Glutamatergic neuron (in vitro differentiated cells): ENCODE measurements around the gene MRC2. TPM values are rescaled to one million over a fixed set of nuclear protein-coding genes. Genes with fewer than 3 reads are reported as not detected.

ENCODE experiments used
- DNase-seq: peaks from one replicate; pipeline ENCODE4 v3.0.0; 2022
- H3K27ac Mint-ChIP-seq: one replicate; pipeline ENCODE4 v1.8.0; 2020; ENCODE audit warnings: mild to moderate bottlenecking, mixed read lengths, inconsistent platforms; ENCODE audit not compliant: unreplicated experiment
- H3K27me3 Mint-ChIP-seq: one replicate; pipeline ENCODE4 v1.8.0; 2020; ENCODE audit warnings: mild to moderate bottlenecking, moderate library complexity, mixed read lengths, inconsistent platforms; ENCODE audit not compliant: unreplicated experiment
- H3K36me3 Mint-ChIP-seq: one replicate; pipeline ENCODE4 v1.8.0; 2020; ENCODE audit warnings: mild to moderate bottlenecking, mixed read lengths, inconsistent platforms; ENCODE audit not compliant: unreplicated experiment
- H3K4me1 Mint-ChIP-seq: one replicate; pipeline ENCODE4 v1.8.0; 2020; ENCODE audit warnings: mild to moderate bottlenecking, low read depth, mixed read lengths, inconsistent platforms; ENCODE audit not compliant: unreplicated experiment
- H3K4me3 Mint-ChIP-seq: one replicate; pipeline ENCODE4 v1.8.0; 2020; ENCODE audit warnings: mild to moderate bottlenecking, mixed read lengths, inconsistent platforms; ENCODE audit not compliant: unreplicated experiment
- H3K9me3 Mint-ChIP-seq: one replicate; pipeline ENCODE4 v1.8.0; 2020; ENCODE audit warnings: mild to moderate bottlenecking, moderate library complexity, mixed read lengths, inconsistent platforms; ENCODE audit not compliant: unreplicated experiment
- CTCF ChIP-seq: fragments of 200-600 bp; sonication (generic); IDR thresholded peaks from one replicate; pipeline ENCODE4 v1.5.0; 2021; ENCODE audit not compliant: partially characterized antibody, unreplicated experiment
- total RNA-seq: library from RNA; stranded (reverse); fragmentation: NEBNext Ultra II Directional; extraction: Animal tissue kit (Norgen Biotek cat#: 25700); gene quantifications from one replicate; pipeline ENCODE4 v1.2.1, GENCODE V29; 2021; ENCODE audit not compliant: unreplicated experiment

The MRC2 gene
- total RNA-seq, 1 donor from 2014 or later = 24.0 TPM

- Mint-ChIP-seq H3K36me3 (no peaks in the 10 kb centered on the region), H3K4me1 (peaks cover 11% of the 10 kb centered on the region), H3K9me3 (peaks cover 2% of the 10 kb centered on the region), H3K27ac (peak overlapping the region; percentile 34), H3K4me3 (no peak overlapping the region), H3K27me3 (peaks cover 4% of the 10 kb centered on the region)
- no peak for TF ChIP-seq CTCF
- no peak for DNase-seq
Observed at GRCh38 chr17:62668091-62668804, 40.8 kb downstream of the MRC2 start.

- H3K36me3 Mint-ChIP-seq = no peaks in the 10 kb centered on the region
Observed at GRCh38 chr17:62670202-62670821, 42.8 kb downstream of the MRC2 start.

GRCh38 chr17:62671553-62671952 is 44.1 kb downstream of the MRC2 start:
- Mint-ChIP-seq H3K4me1 (peaks cover 11% of the 10 kb centered on the region), H3K27ac (no peak overlapping the region), H3K36me3 (no peaks in the 10 kb centered on the region), H3K9me3 (no peaks in the 10 kb centered on the region), H3K4me3 (no peak overlapping the region), H3K27me3 (peaks cover under 1% of the 10 kb centered on the region)
- no peak for DNase-seq
- no peak for TF ChIP-seq CTCF

More at GRCh38 chr17:62670202-62670821, 42.8 kb downstream of the MRC2 start:
- no peak for TF ChIP-seq CTCF
- H3K27ac Mint-ChIP-seq = no peak overlapping the region
- H3K9me3 Mint-ChIP-seq = peaks cover 2% of the 10 kb centered on the region
- peaks cover 4% of the 10 kb centered on the region for H3K27me3 Mint-ChIP-seq
- peaks cover 11% of the 10 kb centered on the region for H3K4me1 Mint-ChIP-seq
- no peak for DNase-seq
- H3K4me3 Mint-ChIP-seq = no peak overlapping the region

GRCh38 chr17:62672957-62673356 is 45.5 kb downstream of the MRC2 start:
- Mint-ChIP-seq H3K9me3 (no peaks in the 10 kb centered on the region), H3K27me3 (no peaks in the 10 kb centered on the region), H3K36me3 (no peaks in the 10 kb centered on the region), H3K4me3 (no peak overlapping the region), H3K27ac (no peak overlapping the region), H3K4me1 (peaks cover 8% of the 10 kb centered on the region)
- no peak for TF ChIP-seq CTCF
- DNase-seq = no peak
